Endometrium (tissue), 2 donors: ENCODE results near the gene NPHS1.

Experiments
- FAIRE-seq: peaks from 2 replicates; lab custom pipeline; 2012; peaks lifted over from hg19 to GRCh38; lab: Jason Lieb, UNC
- donor health status: control.
- donor health status: control.

The NPHS1 gene

GRCh38 chr19:35787227-35787799, 65.0 kb downstream of the NPHS1 start:
- no peak for FAIRE-seq

- no peak for FAIRE-seq
Measured at GRCh38 chr19:35786299-35787160, 65.8 kb downstream of the NPHS1 start.

- FAIRE-seq, result no peak
Measured at GRCh38 chr19:35785339-35785627, 67.0 kb downstream of the NPHS1 start.

GRCh38 chr19:35784503-35785338, 67.6 kb downstream of the NPHS1 start:
- no peak for FAIRE-seq

GRCh38 chr19:35783469-35784434, 68.6 kb downstream of the NPHS1 start:
- FAIRE-seq, result no peak

- FAIRE-seq, result no peak
Measured at GRCh38 chr19:35782589-35782988, 69.7 kb downstream of the NPHS1 start.

GRCh38 chr19:35781650-35782049, 70.7 kb downstream of the NPHS1 start:
- FAIRE-seq, result no peak

GRCh38 chr19:35780717-35781116, 71.6 kb downstream of the NPHS1 start:
- no peak for FAIRE-seq

GRCh38 chr19:35780058-35780457, 72.2 kb downstream of the NPHS1 start:
- no peak for FAIRE-seq

GRCh38 chr19:35779033-35779432, 73.3 kb downstream of the NPHS1 start:
- no peak for FAIRE-seq

GRCh38 chr19:35777961-35778360, 74.3 kb downstream of the NPHS1 start:
- FAIRE-seq, result no peak

GRCh38 chr19:35777086-35777841, 75.0 kb downstream of the NPHS1 start:
- FAIRE-seq, result no peak

GRCh38 chr19:35776102-35776788, 76.1 kb downstream of the NPHS1 start:
- no peak for FAIRE-seq
